ENCODE data around the gene ADGRL2. TPM values are rescaled to one million over a fixed set of nuclear protein-coding genes. Genes with fewer than 3 reads are reported as not detected.

The ADGRL2 gene
- total RNA-seq, 1 donor from 2014 or later, result not detected

- DNase-seq (ENCODE audit: low spot score), result no peak
- H3K4me1 Mint-ChIP-seq (ENCODE audit: low read depth), result no peaks in the 10 kb centered on the region
Observed at GRCh38 chr1:81813691-81814090, 13.0 kb downstream of the ADGRL2 start.

GRCh38 chr1:81819613-81820012, 18.9 kb downstream of the ADGRL2 start:
- Mint-ChIP-seq H3K9me3 (no peaks in the 10 kb centered on the region), H3K27ac (no peak overlapping the region), H3K36me3 (ENCODE audit: low read depth) (no peaks in the 10 kb centered on the region), H3K4me1 (ENCODE audit: low read depth) (no peaks in the 10 kb centered on the region), H3K4me3 (no peak overlapping the region), H3K27me3 (ENCODE audit: insufficient read depth) (no peaks in the 10 kb centered on the region)
- intact Hi-C loops (cut with micrococcal nuclease), result no loop called here
- DNase-seq (ENCODE audit: low spot score), result no peak

More at GRCh38 chr1:81813691-81814090, 13.0 kb downstream of the ADGRL2 start:
- H3K9me3 Mint-ChIP-seq, result no peaks in the 10 kb centered on the region
- H3K27me3 Mint-ChIP-seq (ENCODE audit: insufficient read depth), result peaks cover 2% of the 10 kb centered on the region
- H3K27ac Mint-ChIP-seq, result no peak overlapping the region
- H3K36me3 Mint-ChIP-seq (ENCODE audit: low read depth), result no peaks in the 10 kb centered on the region
- intact Hi-C loops (cut with micrococcal nuclease), result no loop called here
- no peak overlapping the region for H3K4me3 Mint-ChIP-seq

DNA sequence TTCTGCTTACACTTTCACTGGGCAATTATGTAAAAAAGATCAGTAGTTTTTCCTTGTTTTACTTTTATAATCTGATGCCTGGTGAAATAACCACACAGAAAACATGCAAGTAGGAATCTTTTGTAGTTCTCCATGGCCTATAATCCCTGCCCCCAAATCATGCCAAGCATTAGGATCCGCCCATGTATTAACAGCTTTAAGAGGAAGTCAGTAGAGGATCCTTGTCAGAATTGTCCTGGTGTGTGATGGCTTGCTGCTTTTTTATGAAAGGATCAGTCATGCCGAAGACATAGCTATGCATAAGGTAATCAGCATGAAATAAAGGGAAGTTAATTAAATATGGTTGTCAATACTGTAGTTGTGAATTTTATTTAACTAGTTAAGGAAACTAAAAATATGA, 20.0 kb downstream of the ADGRL2 start:
- Mint-ChIP-seq H3K27me3 (ENCODE audit: insufficient read depth) (no peaks in the 10 kb centered on the region), H3K4me1 (ENCODE audit: low read depth) (no peaks in the 10 kb centered on the region), H3K36me3 (ENCODE audit: low read depth) (no peaks in the 10 kb centered on the region), H3K9me3 (no peaks in the 10 kb centered on the region), H3K27ac (no peak overlapping the region), H3K4me3 (no peak overlapping the region)
- no peak for DNase-seq (ENCODE audit: low spot score)
- intact Hi-C loops (cut with micrococcal nuclease), result no loop called here

- H3K4me3 Mint-ChIP-seq, result no peak overlapping the region
- H3K4me1 Mint-ChIP-seq (ENCODE audit: low read depth), result no peaks in the 10 kb centered on the region
- H3K27ac Mint-ChIP-seq, result no peak overlapping the region
- no peaks in the 10 kb centered on the region for H3K36me3 Mint-ChIP-seq (ENCODE audit: low read depth)
- H3K27me3 Mint-ChIP-seq (ENCODE audit: insufficient read depth), result no peaks in the 10 kb centered on the region
- no peak for DNase-seq (ENCODE audit: low spot score)
- intact Hi-C loops (cut with micrococcal nuclease), result no loop called here
- H3K9me3 Mint-ChIP-seq, result no peaks in the 10 kb centered on the region
Observed at GRCh38 chr1:81823082-81823481, 22.3 kb downstream of the ADGRL2 start.

- Mint-ChIP-seq H3K27ac (no peak overlapping the region), H3K36me3 (ENCODE audit: low read depth) (no peaks in the 10 kb centered on the region), H3K4me1 (ENCODE audit: low read depth) (no peaks in the 10 kb centered on the region), H3K4me3 (no peak overlapping the region), H3K9me3 (no peaks in the 10 kb centered on the region), H3K27me3 (ENCODE audit: insufficient read depth) (no peaks in the 10 kb centered on the region)
- intact Hi-C loops (cut with micrococcal nuclease), result no loop called here
- no peak for DNase-seq (ENCODE audit: low spot score)
Observed at GRCh38 chr1:81824759-81825158, 24.0 kb downstream of the ADGRL2 start.

DNA sequence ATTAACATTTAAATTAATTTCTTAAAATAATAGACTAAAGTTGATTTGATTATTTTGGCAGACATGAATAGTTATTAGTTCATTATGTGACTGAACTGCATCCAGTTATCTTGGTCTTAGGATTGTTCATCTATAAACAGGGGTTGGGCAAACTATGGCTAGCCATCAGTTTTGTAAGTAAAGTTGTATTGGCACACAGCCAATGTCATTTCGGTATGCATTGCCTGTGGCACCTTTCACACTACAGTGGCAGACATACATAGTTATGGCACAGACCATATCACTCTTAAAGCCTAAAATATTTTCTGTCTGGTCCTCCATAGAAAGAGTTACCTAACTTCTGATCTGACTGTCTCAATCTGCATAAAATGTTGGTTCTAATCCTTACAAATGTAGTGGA, 27.2 kb downstream of the ADGRL2 start:
- no peaks in the 10 kb centered on the region for H3K4me1 Mint-ChIP-seq (ENCODE audit: low read depth)
- no peaks in the 10 kb centered on the region for H3K9me3 Mint-ChIP-seq
- H3K4me3 Mint-ChIP-seq, result no peak overlapping the region
- H3K27me3 Mint-ChIP-seq (ENCODE audit: insufficient read depth), result no peaks in the 10 kb centered on the region
- no peak for DNase-seq (ENCODE audit: low spot score)
- no peak overlapping the region for H3K27ac Mint-ChIP-seq
- intact Hi-C loops (cut with micrococcal nuclease), result no loop called here
- no peaks in the 10 kb centered on the region for H3K36me3 Mint-ChIP-seq (ENCODE audit: low read depth)

DNA sequence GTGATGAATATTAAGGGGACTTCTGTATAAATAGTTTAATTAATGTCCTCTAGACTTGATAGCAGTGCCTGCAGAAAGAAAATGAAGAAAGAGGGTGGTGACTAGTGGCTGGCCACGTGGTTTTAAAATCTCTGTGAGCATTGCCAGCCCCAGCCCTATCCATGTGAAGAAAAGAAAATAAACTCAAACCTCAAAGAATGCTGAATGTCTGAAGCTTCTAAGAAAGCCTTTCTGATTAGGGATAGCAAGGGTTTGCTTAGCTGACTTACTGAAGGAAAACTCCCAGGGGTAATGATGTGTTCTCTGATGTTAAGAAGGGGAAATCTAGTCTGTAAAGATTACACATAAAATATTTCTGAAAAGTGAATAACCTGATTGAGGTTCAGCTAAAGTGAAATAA, 31.8 kb downstream of the ADGRL2 start:
- H3K27ac Mint-ChIP-seq, result no peak overlapping the region
- no peaks in the 10 kb centered on the region for H3K27me3 Mint-ChIP-seq (ENCODE audit: insufficient read depth)
- no peak for DNase-seq (ENCODE audit: low spot score)
- intact Hi-C loops (cut with micrococcal nuclease), result no loop called here
- no peaks in the 10 kb centered on the region for H3K4me1 Mint-ChIP-seq (ENCODE audit: low read depth)
- H3K4me3 Mint-ChIP-seq, result no peak overlapping the region
- no peaks in the 10 kb centered on the region for H3K9me3 Mint-ChIP-seq
- H3K36me3 Mint-ChIP-seq (ENCODE audit: low read depth), result no peaks in the 10 kb centered on the region

DNA sequence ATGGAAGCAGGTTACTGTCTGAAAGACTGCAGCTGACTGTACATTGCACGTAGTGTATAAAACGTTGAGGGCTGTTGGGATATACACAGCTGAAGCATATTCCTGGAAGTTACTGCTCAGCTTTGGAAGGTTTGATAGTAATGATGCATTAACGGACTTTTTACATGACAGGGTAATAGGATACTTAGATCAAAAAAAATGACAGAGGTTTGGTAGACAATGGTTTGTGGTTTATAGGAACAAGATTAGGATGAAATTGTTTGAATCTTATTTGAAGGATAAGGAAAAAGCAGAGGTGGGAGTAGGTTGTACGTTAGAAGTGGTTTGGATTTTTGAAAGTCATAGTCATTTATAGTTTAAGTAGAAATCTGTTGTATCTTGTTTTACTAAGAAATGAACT, 33.0 kb downstream of the ADGRL2 start:
- no peaks in the 10 kb centered on the region for H3K36me3 Mint-ChIP-seq (ENCODE audit: low read depth)
- no peak overlapping the region for H3K27ac Mint-ChIP-seq
- no peak overlapping the region for H3K4me3 Mint-ChIP-seq
- no peaks in the 10 kb centered on the region for H3K4me1 Mint-ChIP-seq (ENCODE audit: low read depth)
- no peaks in the 10 kb centered on the region for H3K9me3 Mint-ChIP-seq
- intact Hi-C loops (cut with micrococcal nuclease), result no loop called here
- no peaks in the 10 kb centered on the region for H3K27me3 Mint-ChIP-seq (ENCODE audit: insufficient read depth)
- DNase-seq (ENCODE audit: low spot score), result no peak

DNA sequence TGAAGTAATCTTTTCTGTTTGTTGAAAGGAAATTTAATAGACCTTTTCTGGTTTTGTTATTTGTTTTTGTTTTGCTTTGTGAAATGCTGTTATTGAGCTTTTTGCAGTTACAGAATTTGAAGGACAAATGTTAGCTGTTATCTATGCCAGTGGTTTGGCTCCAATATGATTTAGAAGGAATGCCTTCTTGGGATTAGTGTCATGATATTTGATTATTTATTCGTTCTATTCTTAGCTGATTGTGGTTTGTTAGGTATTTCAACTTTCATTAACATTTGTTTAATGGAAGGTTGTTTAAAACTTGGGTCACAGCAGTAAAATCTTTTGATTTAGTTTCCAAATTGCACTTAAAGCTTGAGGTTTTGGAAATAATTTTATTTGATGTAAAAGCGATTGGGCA, 33.5 kb downstream of the ADGRL2 start:
- Mint-ChIP-seq H3K9me3 (no peaks in the 10 kb centered on the region), H3K27ac (no peak overlapping the region), H3K4me3 (no peak overlapping the region), H3K27me3 (ENCODE audit: insufficient read depth) (no peaks in the 10 kb centered on the region), H3K36me3 (ENCODE audit: low read depth) (no peaks in the 10 kb centered on the region), H3K4me1 (ENCODE audit: low read depth) (no peaks in the 10 kb centered on the region)
- intact Hi-C loops (cut with micrococcal nuclease), result no loop called here
- DNase-seq (ENCODE audit: low spot score), result no peak

DNA sequence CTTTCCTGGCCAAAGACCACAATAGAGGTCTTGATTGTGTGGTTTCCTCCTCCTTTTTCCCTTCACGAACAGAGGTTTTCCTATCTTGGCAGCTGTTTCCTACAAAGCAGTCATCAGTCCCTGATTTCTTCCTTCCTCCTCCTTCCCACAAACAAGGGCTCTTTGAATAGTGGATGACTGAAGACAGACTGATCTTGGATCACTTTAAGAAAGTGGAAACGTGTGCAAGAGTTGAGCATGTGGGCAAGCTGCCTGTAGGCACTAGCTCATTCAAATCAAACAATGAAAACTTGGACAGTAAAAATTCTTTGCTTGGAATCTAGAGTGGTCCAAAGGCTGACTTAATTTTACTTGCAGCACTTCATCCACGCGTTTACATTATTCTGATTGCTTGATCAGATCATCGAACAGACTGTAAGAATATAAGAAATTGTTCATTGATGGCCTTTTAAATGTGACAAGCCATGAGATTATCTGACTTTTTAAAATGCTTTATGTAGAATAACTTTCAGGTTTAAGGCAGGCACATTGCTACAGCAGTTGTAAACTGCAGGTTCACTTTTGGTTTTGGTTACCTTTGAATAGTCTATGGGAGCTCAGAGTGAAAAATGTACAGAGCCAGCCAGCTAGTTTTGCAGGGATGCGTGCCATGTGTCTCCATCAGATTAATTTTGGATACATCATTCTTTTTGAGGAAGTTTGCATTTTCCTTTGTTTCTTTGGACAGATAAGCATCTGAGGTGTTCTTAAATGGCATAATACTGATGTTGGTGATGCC, 34.4 kb downstream of the ADGRL2 start:
- Mint-ChIP-seq H3K9me3 (no peaks in the 10 kb centered on the region), H3K4me3 (no peak overlapping the region), H3K27ac (no peak overlapping the region), H3K36me3 (ENCODE audit: low read depth) (no peaks in the 10 kb centered on the region), H3K4me1 (ENCODE audit: low read depth) (no peaks in the 10 kb centered on the region), H3K27me3 (ENCODE audit: insufficient read depth) (no peaks in the 10 kb centered on the region)
- no peak for DNase-seq (ENCODE audit: low spot score)
- intact Hi-C loops (cut with micrococcal nuclease), result no loop called here

DNA sequence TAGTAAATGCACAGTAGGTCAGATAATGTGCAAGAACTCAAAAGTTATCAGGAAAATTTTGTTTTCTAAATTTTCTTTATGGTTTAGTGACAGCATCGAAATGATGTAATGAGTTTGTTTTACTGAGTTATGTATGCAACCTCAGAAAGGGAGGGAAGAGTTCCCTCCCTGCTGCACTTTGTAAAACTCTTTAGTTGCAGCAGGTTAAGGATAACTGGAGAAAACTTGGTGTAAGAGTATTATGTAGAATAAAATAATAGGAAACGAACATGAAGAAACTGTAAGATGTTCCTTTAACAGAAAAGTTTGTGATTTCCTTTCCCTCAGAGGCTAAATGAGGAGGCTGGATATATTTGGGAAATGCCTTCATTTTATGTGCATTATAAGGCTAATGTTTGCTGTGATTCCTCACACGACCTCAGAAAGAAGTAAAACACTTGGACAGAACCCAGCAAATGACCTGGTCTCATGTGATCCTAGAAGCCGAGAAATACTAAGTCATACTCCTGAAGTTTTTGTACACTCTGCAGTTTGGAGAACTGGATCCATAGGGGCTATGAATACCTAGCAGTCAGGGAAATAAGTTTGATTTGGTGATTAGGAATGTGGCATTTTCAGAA, 35.4 kb downstream of the ADGRL2 start:
- Mint-ChIP-seq H3K36me3 (ENCODE audit: low read depth) (no peaks in the 10 kb centered on the region), H3K27me3 (ENCODE audit: insufficient read depth) (no peaks in the 10 kb centered on the region), H3K9me3 (no peaks in the 10 kb centered on the region), H3K4me1 (ENCODE audit: low read depth) (no peaks in the 10 kb centered on the region), H3K27ac (no peak overlapping the region), H3K4me3 (no peak overlapping the region)
- no peak for DNase-seq (ENCODE audit: low spot score)
- intact Hi-C loops (cut with micrococcal nuclease), result no loop called here

DNA sequence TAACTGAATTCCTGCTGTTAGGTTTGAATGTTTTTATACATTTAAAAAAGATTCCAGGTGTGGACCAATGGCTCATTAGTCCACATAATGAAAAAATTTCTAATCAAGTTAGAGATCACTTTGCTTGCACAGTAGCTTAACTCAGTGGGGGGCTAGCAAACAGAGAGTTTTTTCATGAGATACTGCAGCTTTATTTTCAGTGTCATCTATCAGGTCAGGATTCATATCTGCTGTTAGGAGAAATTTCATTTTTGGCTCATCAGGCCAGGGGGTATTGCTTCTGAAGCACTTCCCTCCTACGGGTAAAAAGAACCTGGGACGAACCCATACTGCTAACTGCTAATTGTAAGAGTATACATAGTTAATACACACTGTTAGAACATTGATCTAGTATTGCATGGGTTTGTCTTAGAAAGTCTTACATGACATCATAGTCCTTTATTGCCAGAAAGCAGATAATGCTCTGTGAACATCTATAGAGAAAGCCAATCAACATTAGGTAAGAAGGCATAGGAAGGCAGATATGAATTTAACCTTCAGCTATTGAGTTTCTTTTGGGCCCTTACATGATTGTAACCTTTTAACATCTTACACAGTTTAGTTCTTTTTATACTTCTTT, 38.0 kb downstream of the ADGRL2 start:
- Mint-ChIP-seq H3K9me3 (no peaks in the 10 kb centered on the region), H3K36me3 (ENCODE audit: low read depth) (no peaks in the 10 kb centered on the region), H3K27ac (no peak overlapping the region), H3K4me1 (ENCODE audit: low read depth) (no peaks in the 10 kb centered on the region), H3K4me3 (no peak overlapping the region), H3K27me3 (ENCODE audit: insufficient read depth) (no peaks in the 10 kb centered on the region)
- no peak for DNase-seq (ENCODE audit: low spot score)
- intact Hi-C loops (cut with micrococcal nuclease), result no loop called here

DNA sequence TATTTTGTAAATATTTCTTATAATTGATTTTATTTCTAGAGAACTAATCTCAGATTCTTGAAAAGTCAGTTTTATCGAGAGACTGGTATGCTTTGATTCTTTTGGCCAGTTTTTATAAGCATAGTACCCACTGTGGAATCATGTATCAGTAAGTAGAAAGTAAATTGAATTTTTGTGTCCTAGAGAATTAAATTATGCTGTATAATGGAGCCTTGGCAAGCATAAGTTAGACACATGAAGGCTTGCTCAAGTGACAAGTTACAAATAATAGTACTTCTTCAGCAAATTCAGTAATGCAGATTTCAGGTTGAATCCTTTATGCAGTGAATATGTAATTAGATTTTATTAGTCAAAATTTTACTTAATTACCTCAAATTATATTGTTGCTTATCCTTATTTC, 40.1 kb downstream of the ADGRL2 start:
- Mint-ChIP-seq H3K4me3 (no peak overlapping the region), H3K27ac (no peak overlapping the region), H3K36me3 (ENCODE audit: low read depth) (no peaks in the 10 kb centered on the region), H3K4me1 (ENCODE audit: low read depth) (no peaks in the 10 kb centered on the region), H3K9me3 (no peaks in the 10 kb centered on the region), H3K27me3 (ENCODE audit: insufficient read depth) (no peaks in the 10 kb centered on the region)
- no peak for DNase-seq (ENCODE audit: low spot score)
- intact Hi-C loops (cut with micrococcal nuclease), result no loop called here

All from activated T-helper 1 cell treated with anti-CD3 and anti-CD28 coated beads, Interleukin-12 subunit alpha, Interleukin-12 subunit beta, Interleukin-2, Interleukin-4 antibody, amounts not matched to agents 30 ng/mL and 10 ng/mL and 1 ng/mL, durations not matched to agents 14 hours and 24 hours and 36 hours (primary cell).